ENCODE data around the gene METTL24.

GRCh38 chr6:110332281-110332680, 25.9 kb downstream of the METTL24 start:
- TF ChIP-seq CTCF (IDR thresholded peaks at IDR 0.05; ENCODE audit: low read depth, low read length, missing input control) (no peak), SP1 (IDR thresholded peaks at IDR 0.05) (no peak), ATF3 (IDR thresholded peaks at IDR 0.05) (no peak), RAD21 (IDR thresholded peaks at IDR 0.05) (no peak), ZBTB33 (IDR thresholded peaks at IDR 0.05) (no peak), TAF1 (conservative IDR thresholded peaks at IDR 0.05) (no peak)
- TF ChIP-seq, protein P1, sequence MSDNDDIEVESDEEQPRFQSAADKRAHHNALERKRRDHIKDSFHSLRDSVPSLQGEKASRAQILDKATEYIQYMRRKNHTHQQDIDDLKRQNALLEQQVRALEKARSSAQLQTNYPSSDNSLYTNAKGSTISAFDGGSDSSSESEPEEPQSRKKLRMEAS (IDR thresholded peaks at IDR 0.05) = no peak
